GM12891 (cell line): Measurements from ENCODE around the gene CNR2.

ENCODE experiments used
- POLR2A ChIP-seq: IDR thresholded peaks from 2 replicates; pipeline ENCODE4 v1.6.1; 2011; ENCODE audit warnings: low read depth, low read length, control low read depth
- POLR2AphosphoS5 ChIP-seq: IDR thresholded peaks from 2 replicates; pipeline ENCODE4 v1.6.1; 2011; ENCODE audit warnings: low read depth, low read length, control low read depth
- SPI1 ChIP-seq: IDR thresholded peaks from 2 replicates; pipeline ENCODE4 v1.6.1; 2011; ENCODE audit warnings: low read depth, low read length, control low read depth

DNA sequence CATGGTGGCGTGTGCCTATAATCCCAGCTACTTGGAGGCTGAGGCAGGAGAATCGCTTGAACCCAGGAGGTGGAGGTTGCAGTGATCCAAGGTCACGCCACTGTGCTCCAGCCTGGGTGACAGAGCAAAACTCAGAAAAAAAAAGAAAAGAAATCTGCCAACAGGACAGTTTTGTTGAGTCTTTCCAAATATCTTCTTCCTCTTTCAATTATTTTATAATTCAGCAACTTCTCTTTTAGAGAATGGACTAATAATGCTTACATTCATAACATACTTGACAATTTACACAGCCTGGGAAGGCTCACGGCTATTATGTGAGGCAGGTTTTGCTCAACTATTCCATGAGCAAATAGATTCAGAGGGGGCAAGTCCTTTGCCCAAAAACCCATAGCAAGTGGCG, 18.1 kb downstream of the CNR2 start:
- TF ChIP-seq POLR2A (no peak), SPI1 (no peak), POLR2AphosphoS5 (no peak)
